Testis (tissue), 2 donors: ENCODE results near the gene ZNF488.

Experiments
- CTCF ChIP-seq, 3 experiments: fragments of 450-650 bp in 2 of 3; fragments of 200-600 bp in 1 of 3; sonication (generic) in 1 of 3; IDR thresholded peaks; one replicate each; pipeline ENCODE4 v1.5.1; 2016 to 2019; ENCODE audit warnings: antibody characterized with exemption in 3 of 3, mild to moderate bottlenecking in 2 of 3, moderate library complexity in 1 of 3
- POLR2A ChIP-seq: fragments of 450-650 bp; IDR thresholded peaks from one replicate; pipeline ENCODE4 v1.6.1; 2017; ENCODE audit warnings: antibody characterized with exemption, mild to moderate bottlenecking, moderate library complexity

- TF ChIP-seq CTCF (IDR thresholded peaks at IDR 0.05) (no peak), POLR2A (no peak)
These were observed 30.8 kb upstream of the ZNF488 start for GRCh38 chr10:47414752-47415519.
